Measurements from ENCODE around the gene SON.
A peak's percentile ranks its signal among the peaks of the same experiment; 100 is the strongest.
"Not testable (repeated sequence)": the region's sequence is repeated elsewhere in the genome, so short reads cannot be mapped to it uniquely, and the experiment has no call there.

SON gene, protein sequence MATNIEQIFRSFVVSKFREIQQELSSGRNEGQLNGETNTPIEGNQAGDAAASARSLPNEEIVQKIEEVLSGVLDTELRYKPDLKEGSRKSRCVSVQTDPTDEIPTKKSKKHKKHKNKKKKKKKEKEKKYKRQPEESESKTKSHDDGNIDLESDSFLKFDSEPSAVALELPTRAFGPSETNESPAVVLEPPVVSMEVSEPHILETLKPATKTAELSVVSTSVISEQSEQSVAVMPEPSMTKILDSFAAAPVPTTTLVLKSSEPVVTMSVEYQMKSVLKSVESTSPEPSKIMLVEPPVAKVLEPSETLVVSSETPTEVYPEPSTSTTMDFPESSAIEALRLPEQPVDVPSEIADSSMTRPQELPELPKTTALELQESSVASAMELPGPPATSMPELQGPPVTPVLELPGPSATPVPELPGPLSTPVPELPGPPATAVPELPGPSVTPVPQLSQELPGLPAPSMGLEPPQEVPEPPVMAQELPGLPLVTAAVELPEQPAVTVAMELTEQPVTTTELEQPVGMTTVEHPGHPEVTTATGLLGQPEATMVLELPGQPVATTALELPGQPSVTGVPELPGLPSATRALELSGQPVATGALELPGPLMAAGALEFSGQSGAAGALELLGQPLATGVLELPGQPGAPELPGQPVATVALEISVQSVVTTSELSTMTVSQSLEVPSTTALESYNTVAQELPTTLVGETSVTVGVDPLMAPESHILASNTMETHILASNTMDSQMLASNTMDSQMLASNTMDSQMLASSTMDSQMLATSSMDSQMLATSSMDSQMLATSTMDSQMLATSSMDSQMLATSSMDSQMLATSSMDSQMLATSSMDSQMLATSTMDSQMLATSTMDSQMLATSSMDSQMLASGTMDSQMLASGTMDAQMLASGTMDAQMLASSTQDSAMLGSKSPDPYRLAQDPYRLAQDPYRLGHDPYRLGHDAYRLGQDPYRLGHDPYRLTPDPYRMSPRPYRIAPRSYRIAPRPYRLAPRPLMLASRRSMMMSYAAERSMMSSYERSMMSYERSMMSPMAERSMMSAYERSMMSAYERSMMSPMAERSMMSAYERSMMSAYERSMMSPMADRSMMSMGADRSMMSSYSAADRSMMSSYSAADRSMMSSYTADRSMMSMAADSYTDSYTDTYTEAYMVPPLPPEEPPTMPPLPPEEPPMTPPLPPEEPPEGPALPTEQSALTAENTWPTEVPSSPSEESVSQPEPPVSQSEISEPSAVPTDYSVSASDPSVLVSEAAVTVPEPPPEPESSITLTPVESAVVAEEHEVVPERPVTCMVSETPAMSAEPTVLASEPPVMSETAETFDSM (N-terminal part only)
- 196 to 623 (median 260) reads per million in 17 experiments for total RNA-seq

DNA sequence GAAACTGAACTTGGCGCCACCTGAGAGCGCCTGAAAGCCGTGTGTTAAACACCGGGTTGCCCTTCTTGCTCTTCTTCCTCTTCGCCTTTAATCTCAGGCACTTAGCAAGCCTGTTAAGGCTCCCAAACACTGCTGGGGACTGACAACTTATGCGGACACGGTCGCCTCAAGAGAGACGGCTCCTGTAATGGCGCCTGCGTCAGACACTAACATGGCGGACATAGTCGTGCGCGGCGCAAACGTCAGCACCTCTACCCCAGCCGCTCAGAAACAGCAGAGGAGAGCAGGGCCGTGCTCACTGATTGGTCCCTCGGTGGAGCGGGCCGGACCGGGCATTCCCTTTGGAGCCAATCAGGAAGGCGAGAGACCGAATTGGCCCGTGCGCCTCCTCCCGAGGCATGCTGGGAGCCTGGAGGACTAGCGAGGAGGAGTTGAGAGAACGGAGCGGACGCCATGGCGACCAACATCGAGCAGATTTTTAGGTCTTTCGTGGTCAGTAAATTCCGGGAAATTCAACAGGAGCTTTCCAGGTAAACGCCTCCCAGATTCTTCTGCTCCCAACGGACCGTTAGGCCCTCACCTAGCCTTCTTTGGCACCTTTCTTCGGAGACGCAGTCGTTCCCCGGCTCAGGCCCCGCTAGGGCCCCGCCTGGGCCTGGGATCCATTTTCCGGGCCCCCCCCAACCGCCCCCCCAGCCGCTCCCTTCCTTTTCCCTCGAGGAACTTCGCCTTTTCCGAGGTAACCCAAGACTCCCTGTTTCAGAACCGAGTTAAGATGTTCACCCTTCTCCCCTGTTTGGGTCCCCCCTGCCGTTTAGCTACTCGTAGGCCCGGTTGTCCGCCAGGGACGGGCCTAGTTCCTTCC, at the start of gene SON:
TSS of gene SON (plus strand) at position 399 of the 865 bp plus-strand sequence. CDS start at position 454, 55 bp downstream.
- peak; percentile 98 to 99 (median 99) for DNase-seq

DNA sequence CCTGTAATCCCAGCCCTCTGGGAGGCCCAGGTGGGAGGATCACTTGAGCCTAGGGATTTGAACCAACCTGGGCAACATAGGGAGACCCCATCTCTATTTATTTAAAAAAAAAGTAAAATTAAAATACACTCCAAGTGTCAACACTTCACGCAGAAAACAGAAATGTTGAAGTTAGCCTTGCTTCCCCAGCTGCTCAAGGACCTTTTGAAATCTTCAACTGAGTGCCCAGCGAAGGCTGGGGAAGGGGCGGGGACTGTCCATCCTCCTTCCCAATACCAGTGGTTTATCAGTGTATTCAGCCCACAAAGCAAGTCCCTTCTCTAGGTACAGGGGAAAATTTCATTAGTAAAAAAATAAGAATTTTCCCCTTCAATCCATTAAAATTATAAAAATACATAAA, 49.1 kb upstream of the SON start:
- peak; percentile 11 to 53 (median 41) for DNase-seq

DNA sequence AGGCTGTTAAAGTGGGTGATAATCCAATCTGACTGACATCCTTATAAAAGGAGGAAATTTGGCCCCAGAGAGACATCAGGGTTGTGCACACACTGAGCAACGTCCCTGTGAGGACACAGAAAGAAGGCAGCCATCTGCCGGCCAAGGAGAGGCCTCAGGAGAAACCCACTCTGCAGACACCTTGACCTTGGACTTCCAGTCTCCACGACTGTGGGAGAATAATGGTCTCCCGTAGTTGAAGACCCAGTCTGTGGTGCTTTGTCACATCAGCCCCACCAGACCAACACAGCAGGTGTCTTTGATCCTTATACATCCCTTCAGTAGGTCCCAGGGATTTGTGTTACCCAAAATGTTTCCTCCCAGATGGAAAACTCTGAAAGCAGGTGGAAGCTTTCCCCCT, 47.1 kb upstream of the SON start:
- no peak for DNase-seq

DNA sequence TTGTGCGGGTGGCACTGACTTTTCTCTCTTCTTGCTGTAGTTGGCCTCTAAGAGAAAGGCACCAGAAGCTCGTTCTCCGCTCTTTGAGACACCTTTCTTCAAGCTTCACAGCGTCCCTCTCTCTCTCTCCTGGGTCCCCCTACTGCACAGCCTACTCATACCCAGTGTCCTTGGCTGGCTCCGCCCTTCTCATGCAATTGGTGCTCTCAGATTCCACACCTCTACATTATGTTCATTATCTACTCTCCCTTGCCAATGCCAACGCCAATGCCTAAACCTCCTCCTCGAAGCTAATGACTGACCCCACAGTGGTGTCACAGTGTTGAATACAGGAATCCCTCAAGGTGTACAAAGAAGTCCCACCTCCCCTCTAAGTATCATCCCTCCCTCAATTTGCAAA, 46.5 kb upstream of the SON start:
- DNase-seq: no peak

GRCh38 chr21:33505833-33506232, 37.0 kb upstream of the SON start:
- no peak for DNase-seq

DNA sequence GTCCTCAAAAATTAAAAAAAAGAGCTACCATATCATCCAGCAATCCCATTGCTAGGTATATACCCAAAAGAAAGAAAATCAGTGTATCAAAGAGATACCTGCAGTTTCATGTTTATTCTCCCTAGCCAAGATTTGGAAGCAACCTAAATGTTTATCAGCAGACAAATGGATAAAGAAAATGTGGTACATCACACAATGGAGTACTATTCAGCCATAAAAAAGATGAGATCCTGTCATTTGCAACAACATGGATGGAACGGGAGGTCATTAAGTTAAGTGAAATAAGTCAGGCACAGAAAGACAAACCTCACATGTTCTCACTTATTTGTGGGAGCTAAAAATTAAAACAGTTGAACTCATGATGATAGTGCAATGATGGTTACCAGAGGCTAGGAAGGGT, 35.8 kb upstream of the SON start:
- not testable (repeated sequence) for DNase-seq

- DNase-seq: no peak
These were observed 32.0 kb upstream of the SON start for GRCh38 chr21:33510826-33511225.

DNA sequence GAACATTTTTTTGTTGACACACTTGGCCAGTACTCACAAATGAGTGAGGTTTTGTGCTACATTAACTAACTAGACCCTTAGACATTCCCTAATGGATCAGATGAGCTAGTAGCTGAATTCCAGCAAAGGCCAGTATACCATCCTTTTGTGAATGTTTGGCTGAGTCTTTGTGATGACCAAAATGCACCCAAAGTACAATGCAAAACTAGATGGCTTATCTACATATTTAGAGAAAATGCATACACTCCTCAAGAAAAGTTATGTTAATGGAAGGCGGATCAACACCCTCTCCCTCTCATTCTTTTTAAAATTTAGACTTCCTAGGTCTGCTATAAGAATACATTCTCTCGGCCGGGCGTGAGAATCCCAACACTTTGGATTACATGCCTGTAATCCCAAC, 31.2 kb upstream of the SON start:
- no peak for DNase-seq

DNA sequence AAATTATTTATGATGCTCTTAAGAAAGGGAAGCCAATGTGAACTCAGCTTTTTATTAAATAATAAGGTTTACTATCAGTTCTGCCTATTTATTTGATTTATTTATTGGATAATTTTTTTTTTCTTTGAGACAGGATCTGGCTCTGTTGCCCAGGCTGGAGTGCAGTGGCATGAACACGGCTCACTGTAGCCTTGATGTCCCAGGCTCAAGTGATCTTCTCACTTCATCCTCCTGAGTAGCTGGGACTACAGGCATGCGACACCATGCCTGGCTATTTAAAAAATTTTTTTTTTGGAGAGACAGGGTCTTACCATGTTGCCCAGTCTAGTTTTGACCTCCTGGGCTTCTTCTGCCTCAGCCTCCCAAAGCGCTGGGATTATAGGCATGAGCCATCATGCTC, 30.4 kb upstream of the SON start:
- DNase-seq: no peak

DNA sequence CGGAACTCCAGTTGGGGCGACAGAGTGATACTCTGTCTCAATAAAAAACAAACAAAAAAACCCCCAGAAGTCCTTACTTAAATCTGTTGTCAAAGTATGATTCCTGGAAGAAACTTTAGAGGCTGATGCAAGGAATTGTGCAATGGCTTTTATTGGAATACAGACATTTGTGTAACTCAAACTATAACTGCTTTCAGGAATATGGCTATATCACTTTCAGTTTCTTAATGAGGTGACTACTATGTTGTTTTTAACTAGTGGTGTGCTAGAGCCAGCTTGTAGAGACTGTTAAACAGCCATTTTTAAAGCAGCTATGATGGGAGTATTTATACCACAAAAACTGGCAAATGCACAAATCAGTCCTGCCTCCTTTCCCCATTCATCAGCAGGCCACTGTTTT, 28.6 kb upstream of the SON start:
- no peak for DNase-seq

DNA sequence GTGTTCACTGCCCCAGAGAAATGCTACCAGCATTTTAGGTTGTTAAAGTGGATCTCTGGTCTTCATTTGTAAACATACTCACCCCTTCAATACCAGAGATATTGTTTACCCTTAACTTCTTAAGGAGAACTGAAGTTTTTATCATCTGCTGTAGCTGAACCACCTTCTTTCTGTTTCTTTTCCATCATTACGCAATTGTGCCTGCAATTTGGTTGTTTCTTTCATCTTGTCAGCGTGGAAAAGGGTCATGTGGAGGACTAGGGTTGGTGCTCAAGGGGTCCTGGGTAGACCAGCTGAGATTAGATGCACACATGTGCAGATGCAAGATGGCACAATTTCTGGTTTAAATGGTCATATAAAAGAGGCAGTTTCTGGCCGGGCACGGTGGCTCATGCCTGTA, 23.9 kb upstream of the SON start:
- DNase-seq: no peak

DNA sequence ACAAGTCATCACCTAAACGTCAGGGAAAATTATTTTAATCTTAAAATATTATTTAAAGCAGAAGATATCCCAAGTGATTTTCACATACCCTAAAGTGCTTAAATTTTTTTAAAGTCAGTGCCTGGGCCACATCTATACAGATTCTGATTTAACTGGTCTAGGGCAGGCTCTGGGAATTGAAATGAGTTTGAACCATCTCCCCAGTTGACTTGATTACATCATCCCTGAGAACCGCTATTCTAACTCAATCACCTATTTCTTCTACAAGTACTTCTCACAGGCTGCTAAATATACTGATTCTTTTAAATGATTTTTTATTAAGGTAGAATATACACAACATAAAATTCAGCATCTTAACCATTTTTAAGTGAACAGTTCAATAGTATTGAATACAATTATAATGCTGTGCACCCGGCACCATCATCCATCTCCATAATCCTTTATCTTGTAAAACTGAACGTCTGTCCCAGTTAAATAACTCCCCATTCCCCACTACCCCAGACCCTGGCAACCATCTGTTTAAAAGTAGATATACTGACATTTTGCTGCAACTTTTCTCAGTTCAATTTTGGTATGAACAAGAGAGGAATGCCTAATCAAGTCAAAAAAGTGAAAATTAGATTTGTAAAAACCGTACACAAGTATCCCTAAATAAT, 20.4 kb upstream of the SON start:
- DNase-seq: no peak

DNA sequence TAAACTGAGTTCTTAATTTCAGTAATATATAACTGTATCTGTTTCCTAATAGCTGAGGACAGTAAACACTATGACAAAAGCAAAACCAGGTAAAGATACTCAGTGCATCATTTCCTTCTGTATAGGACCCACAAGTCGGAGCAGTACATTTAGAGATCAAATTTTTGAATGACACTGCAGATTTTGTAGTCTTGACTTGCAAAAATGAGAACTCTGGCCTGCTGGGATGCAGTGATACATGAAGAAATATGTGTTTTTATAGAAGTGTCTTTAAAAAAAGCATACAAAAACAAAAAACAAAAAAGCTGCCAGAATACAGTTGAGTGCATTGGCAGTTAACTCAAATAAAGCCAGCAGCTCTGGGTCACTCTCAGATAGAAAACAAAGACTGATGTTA, 19.9 kb upstream of the SON start:
- no peak for DNase-seq

- DNase-seq: no peak
These were observed 11.8 kb upstream of the SON start for GRCh38 chr21:33531007-33531406.

- no peak for DNase-seq
These were observed 5.6 kb upstream of the SON start for GRCh38 chr21:33537212-33537611.

- no peak for DNase-seq
These were observed 3.2 kb upstream of the SON start for GRCh38 chr21:33539616-33540015.

GRCh38 chr21:33540711-33541104, 2.1 kb upstream of the SON start:
- no peak for DNase-seq

GRCh38 chr21:33541105-33541711, 1.6 kb upstream of the SON start:
- DNase-seq: peak; percentile 14 to 31 (median 22)

GRCh38 chr21:33541756-33542639, 840 bp upstream of the SON start, which contains the start of gene GART:
TSS of gene GART (minus strand) at chr21:33542117. CDS start at chr21:33539315, 2,802 bp downstream.
- peak; percentile 87 to 94 (median 90) for DNase-seq

All from suppressor macrophage (primary cell).